Measurements from ENCODE around the gene AKAP3. TPM values are rescaled to one million over a fixed set of nuclear protein-coding genes. Genes with fewer than 3 reads are reported as not detected.

AKAP3 gene
- total RNA-seq, 4 donors from 2014 or later, result 1.6 to 1.8 TPM; not detected in 2

GRCh38 chr12:4630262-4630661 lies 18.6 kb downstream of the AKAP3 start:
- in situ Hi-C loops (cut with MboI; ENCODE audit: low pct_ligation_motif_present in 1 of 4, low pct_unique_long_range_greater_than_20kb in 1 of 4, low sequenced_read_pairs in 3 of 4), result no loop called here
- TF ChIP-seq POLR2A (IDR thresholded peaks at IDR 0.05), result no peak
- no peak for TF ChIP-seq EP300 (IDR thresholded peaks at IDR 0.05; ENCODE audit: low read depth)
- TF ChIP-seq CTCF (IDR thresholded peaks at IDR 0.05), result no peak
- no peak for TF ChIP-seq POLR2AphosphoS5 (IDR thresholded peaks at IDR 0.05)

DNA sequence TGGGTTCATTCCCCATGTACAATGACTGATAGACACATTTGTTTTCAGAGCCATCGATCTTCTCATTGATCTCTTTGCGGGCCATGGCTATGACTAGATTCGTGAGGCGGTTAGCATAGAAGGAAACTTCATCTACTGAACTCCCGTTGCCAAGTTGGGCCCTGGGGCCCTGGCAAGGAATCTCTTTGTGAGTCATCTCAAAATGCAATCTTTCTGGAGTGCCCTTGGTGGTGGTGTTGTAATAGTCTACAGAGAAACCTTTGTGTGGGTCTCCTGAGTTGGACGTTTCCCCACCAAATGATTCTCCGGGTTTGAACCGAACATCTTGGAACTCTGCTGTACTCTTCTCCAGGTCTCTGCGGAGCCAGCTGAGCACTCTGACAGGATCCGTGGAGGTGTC lies 20.4 kb downstream of the AKAP3 start:
- H3K4me3 ChIP-seq, result no peak overlapping the region
- 91 to 93% methylated on average over 4 to 10 of the region's 10 CpGs for WGBS, 2 donors (ENCODE audit: low coverage in 1 of 2)
- H3K4me1 ChIP-seq, result no peaks in the 10 kb centered on the region
- no peaks in the 10 kb centered on the region for H3K9me3 ChIP-seq
- in situ Hi-C loops (cut with MboI; ENCODE audit: low pct_ligation_motif_present in 1 of 4, low pct_unique_long_range_greater_than_20kb in 1 of 4, low sequenced_read_pairs in 3 of 4), result no loop called here
- peaks cover 3% of the 10 kb centered on the region for H3K27me3 ChIP-seq
- H3K27ac ChIP-seq, result no peak overlapping the region
- intact Hi-C loops (cut with DNase I; ENCODE audit: low total_unique reads), result no loop called here
- H3K36me3 ChIP-seq, result no peaks in the 10 kb centered on the region
- TF ChIP-seq POLR2AphosphoS5 (IDR thresholded peaks at IDR 0.05) (no peak), POLR2A (IDR thresholded peaks at IDR 0.05) (no peak), CTCF (IDR thresholded peaks at IDR 0.05) (no peak), EP300 (IDR thresholded peaks at IDR 0.05; ENCODE audit: low read depth) (no peak)
- no peak for DNase-seq

More at GRCh38 chr12:4630262-4630661, 18.6 kb downstream of the AKAP3 start:
- no peak overlapping the region for H3K27ac ChIP-seq
- no peaks in the 10 kb centered on the region for H3K36me3 ChIP-seq
- H3K4me3 ChIP-seq, result no peak overlapping the region
- H3K9me3 ChIP-seq, result no peaks in the 10 kb centered on the region
- intact Hi-C loops (cut with DNase I; ENCODE audit: low total_unique reads), result no loop called here
- no peaks in the 10 kb centered on the region for H3K4me1 ChIP-seq
- 61% methylated on average over 5 of the region's 5 CpGs for WGBS, 2 donors (ENCODE audit: low coverage in 1 of 2)
- no peak for DNase-seq
- H3K27me3 ChIP-seq, result peaks cover 3% of the 10 kb centered on the region

GRCh38 chr12:4626543-4626942 lies 22.3 kb downstream of the AKAP3 start:
- H3K27me3 ChIP-seq, result peaks cover 3% of the 10 kb centered on the region
- in situ Hi-C loops (cut with MboI; ENCODE audit: low pct_ligation_motif_present in 1 of 4, low pct_unique_long_range_greater_than_20kb in 1 of 4, low sequenced_read_pairs in 3 of 4) (no loop called here), intact Hi-C loops (cut with DNase I; ENCODE audit: low total_unique reads) (no loop called here)
- DNase-seq, result no peak
- no peak overlapping the region for H3K4me3 ChIP-seq
- TF ChIP-seq POLR2A (IDR thresholded peaks at IDR 0.05), result no peak
- no peak for TF ChIP-seq EP300 (IDR thresholded peaks at IDR 0.05; ENCODE audit: low read depth)
- no peak overlapping the region for H3K27ac ChIP-seq
- 89% methylated on average over 5 of the region's 5 CpGs; no CpG with 5 or more reads in 1 of the 2 donors for WGBS, 2 donors (ENCODE audit: low coverage in 1 of 2)
- H3K9me3 ChIP-seq, result no peaks in the 10 kb centered on the region
- H3K36me3 ChIP-seq, result no peaks in the 10 kb centered on the region
- H3K4me1 ChIP-seq, result no peaks in the 10 kb centered on the region

DNA sequence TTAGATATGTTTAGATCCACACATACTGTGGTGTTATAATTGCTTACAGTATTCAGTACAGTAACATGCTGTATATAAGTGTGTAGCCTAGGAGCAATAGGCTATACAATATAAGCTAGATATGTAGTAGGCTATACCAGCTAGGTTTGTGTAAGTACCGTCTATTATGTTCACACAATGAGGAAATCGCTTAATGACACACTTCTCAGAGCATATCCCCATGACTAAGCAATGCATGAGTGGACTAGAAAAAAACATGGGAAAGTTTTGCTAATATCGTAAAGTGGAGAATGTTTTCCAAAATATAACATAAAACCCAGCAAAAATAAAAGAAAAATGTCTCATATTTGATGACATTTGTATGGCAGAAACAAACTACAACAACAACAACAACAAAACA lies 27.3 kb downstream of the AKAP3 start:
- Histone ChIP-seq H3K36me3 (no peaks in the 10 kb centered on the region), H3K27me3 (no peaks in the 10 kb centered on the region), H3K9me3 (no peaks in the 10 kb centered on the region), H3K4me1 (no peaks in the 10 kb centered on the region), H3K27ac (no peak overlapping the region), H3K4me3 (no peak overlapping the region)
- intact Hi-C loops (cut with DNase I; ENCODE audit: low total_unique reads) (no loop called here), in situ Hi-C loops (cut with MboI; ENCODE audit: low pct_ligation_motif_present in 1 of 4, low pct_unique_long_range_greater_than_20kb in 1 of 4, low sequenced_read_pairs in 3 of 4) (no loop called here)
- WGBS, 2 donors (ENCODE audit: low coverage in 1 of 2), result 89 to 92% methylated on average over 3 of the region's 3 CpGs
- TF ChIP-seq POLR2A (IDR thresholded peaks at IDR 0.05) (no peak), CTCF (IDR thresholded peaks at IDR 0.05) (no peak), EP300 (IDR thresholded peaks at IDR 0.05; ENCODE audit: low read depth) (no peak), POLR2AphosphoS5 (IDR thresholded peaks at IDR 0.05) (no peak)
- no peak for DNase-seq

DNA sequence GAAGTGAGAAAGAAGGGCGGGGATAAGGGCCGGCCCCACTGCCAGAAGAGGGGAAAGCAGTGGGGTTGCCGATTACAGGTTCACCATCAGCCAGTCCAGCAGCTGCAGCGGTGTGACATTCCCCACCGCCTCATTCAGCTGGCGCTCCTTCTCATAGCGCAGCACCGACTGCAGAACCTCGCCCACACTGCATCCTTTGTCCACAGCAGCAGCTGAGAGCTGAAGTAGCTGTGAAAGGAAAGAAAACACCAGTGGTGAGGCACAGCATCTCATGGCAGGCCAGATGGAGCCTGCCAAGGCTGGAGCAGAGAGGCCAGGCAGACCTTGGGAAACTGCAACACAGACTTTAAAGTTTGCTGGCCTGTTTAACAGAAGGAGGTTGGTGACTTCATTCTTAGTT lies 33.2 kb downstream of the AKAP3 start:
- in situ Hi-C loops (cut with MboI; ENCODE audit: low pct_ligation_motif_present in 1 of 4, low pct_unique_long_range_greater_than_20kb in 1 of 4, low sequenced_read_pairs in 3 of 4) (no loop called here), intact Hi-C loops (cut with DNase I; ENCODE audit: low total_unique reads) (no loop called here)
- no peak overlapping the region for H3K4me3 ChIP-seq
- H3K36me3 ChIP-seq, result peaks cover 0 to 33% (median 13%) of the 10 kb centered on the region in 4 donors
- TF ChIP-seq EP300 (IDR thresholded peaks at IDR 0.05; ENCODE audit: low read depth) (no peak), CTCF (IDR thresholded peaks at IDR 0.05) (no peak), POLR2A (IDR thresholded peaks at IDR 0.05) (no peak), POLR2AphosphoS5 (IDR thresholded peaks at IDR 0.05) (no peak)
- no peak for DNase-seq
- no peaks in the 10 kb centered on the region for H3K27me3 ChIP-seq
- 80 to 90% methylated on average over 1 to 9 of the region's 9 CpGs for WGBS, 2 donors (ENCODE audit: low coverage in 1 of 2)
- no peaks in the 10 kb centered on the region for H3K9me3 ChIP-seq
- H3K27ac ChIP-seq, result no peak overlapping the region
- H3K4me1 ChIP-seq, result no peaks in the 10 kb centered on the region
